Endothelial cell of umbilical vein (primary cell): Measurements from ENCODE around the gene EFHD1. TPM values are rescaled to one million over a fixed set of nuclear protein-coding genes. Genes with fewer than 3 reads are reported as not detected.

Experiments used
- BruUV-seq: library from RNA; stranded (reverse); fragments of 400-500 nt; replicated peaks from 2 replicates; lab custom pipeline; 2021; lab: Mats Ljungman, UMichigan
- CTCF ChIA-PET: fragments of 300-600, 350-600 bp; sonication (Branson Sonifier 250); formaldehyde crosslinking; loops from one replicate; lab custom pipeline; 2021; ENCODE audit warnings: antibody characterized with exemption, inconsistent platforms; lab: Charles Lee
- POLR2A ChIA-PET: fragments of 300-600, 350-600 bp; sonication (Branson Sonifier 250); formaldehyde crosslinking; loops from one replicate; lab custom pipeline; 2021; ENCODE audit warnings: antibody characterized with exemption, inconsistent platforms; lab: Charles Lee
- DNase-seq: peaks from one replicate; pipeline ENCODE4 v3.0.0-alpha.2; 2011; ENCODE audit warnings: low read depth, low spot score
- FAIRE-seq: peaks from 2 replicates; lab custom pipeline; 2011; peaks lifted over from hg19 to GRCh38; lab: Jason Lieb, UNC
- H2AFZ ChIP-seq: 2 replicates; pipeline ENCODE4 v1.6.0; 2012; ENCODE audit warnings: low read depth, low read length, control low read depth, inconsistent platforms
- H3K27ac ChIP-seq: 2 replicates; pipeline ENCODE4 v1.5.1; 2011; ENCODE audit warnings: low read depth, mild to moderate bottlenecking, control low read depth, low read length, moderate library complexity; ENCODE audit not compliant: insufficient read depth
- H3K27me3 ChIP-seq, 2 experiments: 2 replicates each; pipeline versions ENCODE4 v1.6.0 to v1.6.1; 2011; ENCODE audit warnings: low read length in 2 of 2, mixed read lengths in 1 of 2; ENCODE audit not compliant: control insufficient read depth in 2 of 2, insufficient read depth in 2 of 2
- H3K36me3 ChIP-seq, 2 experiments: 2 replicates in 1 of 2; 3 replicates in 1 of 2; pipeline ENCODE4 v1.5.1; 2011; ENCODE audit warnings: low read length in 2 of 2, mild to moderate bottlenecking in 1 of 2, moderate library complexity in 1 of 2; ENCODE audit not compliant: control insufficient read depth in 2 of 2, insufficient read depth in 2 of 2; ENCODE audit errors: extremely low read depth in 1 of 2
- H3K4me1 ChIP-seq: 3 replicates; pipeline ENCODE4 v1.5.1; 2011; ENCODE audit warnings: mild to moderate bottlenecking, low read length; ENCODE audit not compliant: control insufficient read depth, insufficient read depth; ENCODE audit errors: extremely low read depth
- H3K4me2 ChIP-seq: 2 replicates; pipeline ENCODE4 v1.6.1; 2011; ENCODE audit warnings: low read length, control low read depth, mixed read lengths; ENCODE audit not compliant: insufficient read depth
- H3K4me3 ChIP-seq, 3 experiments: fragments of 200-600 bp in 1 of 3; sonication (generic), shearing (Covaris generic) in 1 of 3; replicated peaks in 1 of 3; 2 replicates each; pipeline ENCODE4 v1.5.1; 2011 to 2016; ENCODE audit warnings: control low read depth in 3 of 3, low read length in 3 of 3, mild to moderate bottlenecking in 2 of 3, inconsistent platforms in 1 of 3, low read depth in 1 of 3, moderate library complexity in 1 of 3; ENCODE audit not compliant: insufficient read depth in 1 of 3
- H3K79me2 ChIP-seq: 2 replicates; pipeline ENCODE4 v1.6.0; 2012; ENCODE audit warnings: low read length, inconsistent platforms; ENCODE audit not compliant: control insufficient read depth, insufficient read depth
- H3K9ac ChIP-seq: replicated peaks from 2 replicates; pipeline ENCODE3; 2011; ENCODE audit warnings: low read length, control low read depth; ENCODE audit not compliant: insufficient read depth; ENCODE audit errors: extremely low read depth
- H3K9me1 ChIP-seq: replicated peaks from 3 replicates; pipeline ENCODE4 v1.6.0; 2011; ENCODE audit warnings: mild to moderate bottlenecking, low read length; ENCODE audit not compliant: control insufficient read depth, insufficient read depth; ENCODE audit errors: extremely low read depth
- H3K9me3 ChIP-seq: replicated peaks from 2 replicates; pipeline ENCODE4 v1.5.1; 2012; ENCODE audit warnings: low read length, inconsistent platforms; ENCODE audit not compliant: control insufficient read depth, insufficient read depth
- H4K20me1 ChIP-seq: replicated peaks from 2 replicates; pipeline ENCODE3; 2011; ENCODE audit warnings: mild to moderate bottlenecking, low read length; ENCODE audit not compliant: control insufficient read depth, insufficient read depth; ENCODE audit errors: extremely low read depth
- CTCF ChIP-seq, 2 donors: IDR thresholded peaks; 1 replicate in 1 of 2; 2 replicates in 1 of 2; pipeline ENCODE4 v1.5.1; 2011; ENCODE audit warnings: low read length in 2 of 2, mild to moderate bottlenecking in 2 of 2, moderate library complexity in 2 of 2, control low read depth in 1 of 2, inconsistent platforms in 1 of 2, low read depth in 1 of 2; ENCODE audit not compliant: insufficient read depth in 1 of 2; ENCODE audit errors: extremely low read depth in 1 of 2
- EZH2 ChIP-seq: IDR thresholded peaks from 2 replicates; pipeline ENCODE4 v1.6.1; 2012; ENCODE audit warnings: borderline replicate concordance, low read depth, mild to moderate bottlenecking, moderate library complexity, low read length, inconsistent platforms; ENCODE audit not compliant: severe bottlenecking
- GATA2 ChIP-seq: IDR thresholded peaks from 2 replicates; pipeline ENCODE4 v1.7.0; 2011; ENCODE audit warnings: low read depth, mild to moderate bottlenecking, moderate library complexity, mixed read lengths, low read length; ENCODE audit not compliant: insufficient read length, insufficient read depth
- JUN ChIP-seq: IDR thresholded peaks from 2 replicates; pipeline ENCODE4 v1.6.1; 2011; ENCODE audit warnings: borderline replicate concordance, low read depth; ENCODE audit not compliant: insufficient read length, insufficient read depth
- MAX ChIP-seq: IDR thresholded peaks from 2 replicates; pipeline ENCODE4 v1.6.1; 2011; ENCODE audit not compliant: insufficient read depth, insufficient read length
- MYC ChIP-seq: IDR thresholded peaks from one replicate; pipeline ENCODE4 v1.6.1; 2011; ENCODE audit warnings: mild to moderate bottlenecking, low read depth, low read length
- POLR2A ChIP-seq: IDR thresholded peaks from 2 replicates; pipeline ENCODE4 v1.6.1; 2012; ENCODE audit warnings: low read depth, mild to moderate bottlenecking, control low read depth, low read length
- POLR2AphosphoS5 ChIP-seq: IDR thresholded peaks from 2 replicates; pipeline ENCODE4 v1.6.1; 2012; ENCODE audit warnings: low read depth, mild to moderate bottlenecking, control low read depth, low read length, moderate library complexity; ENCODE audit not compliant: insufficient read depth
- dilution Hi-C: fragments of 300-500 bp; cut with MboI; formaldehyde crosslinking; loops from one replicate; pipeline ENCODE4 v1.15.0; 2019; ENCODE audit warnings: low sequenced_read_pairs; ENCODE audit not compliant: extremely low pct_ligation_motif_present
- intact Hi-C: fragments of 100-400 bp; cut with micrococcal nuclease; formaldehyde crosslinking; loops from one replicate; pipeline ENCODE4 v1.10.0; 2022
- polyA plus RNA-seq, 4 experiments: library from polyadenylated mRNA; depleted of rRNA in 3 of 4; stranded (reverse) in 3 of 4; unstranded in 1 of 4; fragments of >200 nt; gene quantifications; 2 replicates each; pipeline versions ENCODE4 v1.2.1 to v1.2.3, GENCODE V29; 2011 to 2012; ENCODE audit warnings: missing spikeins in 1 of 4
- total RNA-seq: library from RNA; stranded (reverse); gene quantifications from 2 replicates; pipeline ENCODE4 v1.2.3, GENCODE V29; 2021

Gene EFHD1
- total and polyA plus RNA-seq, 2 donors (not counting 3 experiments of a cell fraction or from before 2014, with no cell fraction given): 0.18 TPM; not detected in 1

- BruUV-seq: no TSS peak
- ChIA-PET POLR2A (no interaction called here), CTCF (interaction anchor here (0.9 kb wide), 2 partner anchors 64 to 66 kb away, joined by 3 read pairs; no protein-coding TSS in a partner anchor)
Observed at GRCh38 chr2:232603283-232603682, 30.1 kb upstream of the EFHD1 start.

More at GRCh38 chr2:232603283-232603682, 30.1 kb upstream of the EFHD1 start:
- H3K27ac ChIP-seq: no peak overlapping the region
- H3K79me2 ChIP-seq: no peaks in the 10 kb centered on the region
- dilution Hi-C loops: no loop called here
- intact Hi-C loops: loop anchor here (10.0 kb wide), 2 partner anchors 422 to 452 kb away; no protein-coding TSS in a partner anchor
- no peak overlapping the region for H3K9ac ChIP-seq
- H3K27me3 ChIP-seq: peaks cover 0 to 2% of the 10 kb centered on the region in 2 experiments
- no peaks in the 10 kb centered on the region for H4K20me1 ChIP-seq
- H3K4me2 ChIP-seq: no peak overlapping the region
- H3K9me1 ChIP-seq: no peaks in the 10 kb centered on the region
- H3K9me3 ChIP-seq: no peaks in the 10 kb centered on the region
- DNase-seq (no peak), FAIRE-seq (no peak)
- no peak overlapping the region for H3K4me3 ChIP-seq
- H3K4me1 ChIP-seq: no peaks in the 10 kb centered on the region
- no peak for TF ChIP-seq GATA2
- no peak for TF ChIP-seq POLR2AphosphoS5
- TF ChIP-seq POLR2A: no peak
- TF ChIP-seq JUN: no peak
- no peak for TF ChIP-seq CTCF (IDR thresholded peaks at IDR 0.05; ENCODE audit: extremely low read depth in 1 of 2, insufficient read depth in 1 of 2, low read depth in 1 of 2, low read length in 2 of 2)
- TF ChIP-seq MAX: no peak
- TF ChIP-seq EZH2: no peak
- TF ChIP-seq MYC: no peak
- no peaks in the 10 kb centered on the region for H3K36me3 ChIP-seq
- no peak overlapping the region for H2AFZ ChIP-seq
